Stimulated activated naive B cell treated with anti-CD40 and anti-IgM and Interleukin-4, amounts not matched to agents 10 μg/mL and 1 μg/mL and 100 μg/mL, for 72 hours (primary cell): Measurements from ENCODE around the gene GH1.
A peak's percentile ranks its signal among the peaks of the same experiment; 100 is the strongest.
"Not testable (repeated sequence)": the region's sequence is repeated elsewhere in the genome, so short reads cannot be mapped to it uniquely, and the experiment has no call there.

ENCODE experiments used
- ATAC-seq, 2 donors: fragments of 150-1000 bp; cut with Tn5 transposase; replicated peaks; 2 replicates each; pipeline ENCODE4 v1.10.0; 2021; ENCODE audit warnings: moderate library complexity in 1 of 2
- DNase-seq: peaks from one replicate; pipeline ENCODE4 v3.0.0; 2021
- H3K27ac Mint-ChIP-seq: one replicate; pipeline ENCODE4 v1.8.0; 2022; ENCODE audit warnings: mild to moderate bottlenecking, mixed read lengths
- H3K27me3 Mint-ChIP-seq, 2 donors: one replicate each; pipeline ENCODE4 v1.8.0; 2022; ENCODE audit warnings: mixed read lengths in 2 of 2
- H3K36me3 Mint-ChIP-seq, 2 donors: one replicate each; pipeline ENCODE4 v1.8.0; 2022; ENCODE audit warnings: mixed read lengths in 2 of 2, mild to moderate bottlenecking in 1 of 2
- H3K4me1 Mint-ChIP-seq, 2 donors: one replicate each; pipeline ENCODE4 v1.8.0; 2022; ENCODE audit warnings: mixed read lengths in 2 of 2, mild to moderate bottlenecking in 1 of 2
- H3K4me3 Mint-ChIP-seq, 2 donors: one replicate each; pipeline ENCODE4 v1.8.0; 2022; ENCODE audit warnings: mild to moderate bottlenecking in 2 of 2, mixed read lengths in 2 of 2, moderate library complexity in 1 of 2
- H3K9me3 Mint-ChIP-seq, 2 donors: one replicate each; pipeline ENCODE4 v1.8.0; 2022; ENCODE audit warnings: mixed read lengths in 2 of 2, mild to moderate bottlenecking in 1 of 2

Gene GH1

GRCh38 chr17:63925615-63926014 is 7.0 kb upstream of the GH1 start:
- no peaks in the 10 kb centered on the region for H3K9me3 Mint-ChIP-seq
- H3K4me3 Mint-ChIP-seq = peak overlapping the region; percentile 61 to 62
- peak overlapping the region; percentile 95 for H3K27ac Mint-ChIP-seq
- peak; percentile 80 for DNase-seq
- peaks cover 56 to 95% of the 10 kb centered on the region in 2 donors for H3K4me1 Mint-ChIP-seq
- H3K27me3 Mint-ChIP-seq = no peaks in the 10 kb centered on the region
- ATAC-seq = peak; percentile 61 to 71
- peaks cover 30 to 31% of the 10 kb centered on the region in 2 donors for H3K36me3 Mint-ChIP-seq

- peak; percentile 75 to 76 for ATAC-seq
Measured at GRCh38 chr17:63922402-63922801, 3.8 kb upstream of the GH1 start.

GRCh38 chr17:63920779-63921178 is 2.1 kb upstream of the GH1 start:
- not testable (repeated sequence) for H3K36me3 Mint-ChIP-seq, H3K27me3 Mint-ChIP-seq, H3K9me3 Mint-ChIP-seq
- DNase-seq (peak; percentile 82), ATAC-seq (peak; percentile 58 to 63)
- Mint-ChIP-seq H3K27ac (peak overlapping the region; percentile 87), H3K4me1 (peaks cover 55 to 78% of the 10 kb centered on the region in 2 donors), H3K4me3 (peak overlapping the region in 1 of 2 donors; percentile 55)

More at GRCh38 chr17:63922402-63922801, 3.8 kb upstream of the GH1 start:
- Mint-ChIP-seq H3K4me3 (peak overlapping the region; percentile 69 to 80), H3K27ac (peak overlapping the region; percentile 88), H3K4me1 (peaks cover 52 to 81% of the 10 kb centered on the region in 2 donors)
- not testable (repeated sequence) for H3K36me3 Mint-ChIP-seq, H3K27me3 Mint-ChIP-seq, H3K9me3 Mint-ChIP-seq
- DNase-seq = peak; percentile 70

GRCh38 chr17:63920050-63920449 is 1.4 kb upstream of the GH1 start:
- not testable (repeated sequence) for H3K27me3 Mint-ChIP-seq, H3K36me3 Mint-ChIP-seq, H3K9me3 Mint-ChIP-seq, ATAC-seq, DNase-seq
- Mint-ChIP-seq H3K4me1 (peaks cover 54 to 77% of the 10 kb centered on the region in 2 donors), H3K27ac (peak overlapping the region; percentile 49), H3K4me3 (peak overlapping the region in 1 of 2 donors; percentile 49)

GRCh38 chr17:63919311-63919723 is 678 bp upstream of the GH1 start:
- no peaks in the 10 kb centered on the region for H3K36me3 Mint-ChIP-seq
- DNase-seq = peak; percentile 79
- peak; percentile 48 to 51 for ATAC-seq
- peak overlapping the region; percentile 64 to 71 for H3K4me3 Mint-ChIP-seq
- H3K27me3 Mint-ChIP-seq = no peaks in the 10 kb centered on the region
- H3K9me3 Mint-ChIP-seq = no peaks in the 10 kb centered on the region
- peak overlapping the region; percentile 90 for H3K27ac Mint-ChIP-seq
- H3K4me1 Mint-ChIP-seq = peaks cover 55 to 76% of the 10 kb centered on the region in 2 donors

- no peaks in the 10 kb centered on the region for H3K27me3 Mint-ChIP-seq
Measured at GRCh38 chr17:63918305-63918704, 334 bp downstream of the GH1 start.

GRCh38 chr17:63917646-63918045 is 993 bp downstream of the GH1 start:
- ATAC-seq (no peak), DNase-seq (no peak)
- Mint-ChIP-seq H3K4me3 (no peak overlapping the region), H3K27ac (no peak overlapping the region), H3K9me3 (no peaks in the 10 kb centered on the region), H3K27me3 (no peaks in the 10 kb centered on the region), H3K36me3 (no peaks in the 10 kb centered on the region), H3K4me1 (peaks cover 60 to 76% of the 10 kb centered on the region in 2 donors)

More at GRCh38 chr17:63918305-63918704, 334 bp downstream of the GH1 start:
- Mint-ChIP-seq H3K27ac (no peak overlapping the region), H3K36me3 (no peaks in the 10 kb centered on the region), H3K9me3 (no peaks in the 10 kb centered on the region), H3K4me3 (no peak overlapping the region), H3K4me1 (peaks cover 58 to 76% of the 10 kb centered on the region in 2 donors)
- DNase-seq (no peak), ATAC-seq (no peak)

GRCh38 chr17:63917206-63917605 is 1.4 kb downstream of the GH1 start:
- not testable (repeated sequence) for DNase-seq, H3K4me3 Mint-ChIP-seq, H3K9me3 Mint-ChIP-seq, H3K27me3 Mint-ChIP-seq, H3K27ac Mint-ChIP-seq, ATAC-seq, H3K36me3 Mint-ChIP-seq
- H3K4me1 Mint-ChIP-seq = peaks cover 57 to 76% of the 10 kb centered on the region in 2 donors

- Mint-ChIP-seq H3K4me3 (no peak overlapping the region), H3K36me3 (no peaks in the 10 kb centered on the region), H3K4me1 (peaks cover 57 to 78% of the 10 kb centered on the region in 2 donors), H3K9me3 (no peaks in the 10 kb centered on the region), H3K27ac (no peak overlapping the region), H3K27me3 (no peaks in the 10 kb centered on the region)
- DNase-seq (no peak), ATAC-seq (no peak)
Measured at GRCh38 chr17:63916566-63917185, 2.0 kb downstream of the GH1 start.

GRCh38 chr17:63915753-63916152 is 2.9 kb downstream of the GH1 start:
- not testable (repeated sequence) for H3K27me3 Mint-ChIP-seq, DNase-seq, H3K36me3 Mint-ChIP-seq, H3K9me3 Mint-ChIP-seq
- Mint-ChIP-seq H3K4me3 (peak overlapping the region; percentile 58 to 67), H3K4me1 (peaks cover 57 to 76% of the 10 kb centered on the region in 2 donors), H3K27ac (peak overlapping the region; percentile 39)
- ATAC-seq = peak; percentile 66 to 74

GRCh38 chr17:63914471-63914870 is 4.2 kb downstream of the GH1 start:
- no peak for DNase-seq
- peaks cover 47 to 64% of the 10 kb centered on the region in 2 donors for H3K4me1 Mint-ChIP-seq
- no peak overlapping the region for H3K4me3 Mint-ChIP-seq
- no peaks in the 10 kb centered on the region for H3K36me3 Mint-ChIP-seq
- no peaks in the 10 kb centered on the region for H3K9me3 Mint-ChIP-seq
- no peak for ATAC-seq
- peak overlapping the region; percentile 59 for H3K27ac Mint-ChIP-seq
- no peaks in the 10 kb centered on the region for H3K27me3 Mint-ChIP-seq

GRCh38 chr17:63911657-63912100 is 7.0 kb downstream of the GH1 start:
- no peak for DNase-seq
- Mint-ChIP-seq H3K4me3 (no peak overlapping the region), H3K36me3 (no peaks in the 10 kb centered on the region), H3K4me1 (peaks cover 36 to 53% of the 10 kb centered on the region in 2 donors), H3K27me3 (no peaks in the 10 kb centered on the region), H3K9me3 (no peaks in the 10 kb centered on the region), H3K27ac (no peak overlapping the region)
- ATAC-seq = peak; percentile 42 to 48

- ATAC-seq = no peak
- Mint-ChIP-seq H3K4me3 (no peak within 1 kb of the TSS), H3K4me1 (peaks cover 31 to 47% of the 10 kb centered on the region in 2 donors), H3K36me3 (no peaks in the 10 kb centered on the region), H3K27me3 (no peaks in the 10 kb centered on the region), H3K27ac (no peak within 1 kb of the TSS), H3K9me3 (no peaks in the 10 kb centered on the region)
- DNase-seq = no peak
Measured at GRCh38 chr17:63911041-63911635, 7.5 kb downstream of the GH1 start, which contains the start of gene CSHL1. Gene CSHL1, minus strand, starts transcription at chr17:63911258. Its CDS starts 62 bp downstream, at chr17:63911196.

- no peaks in the 10 kb centered on the region for H3K36me3 Mint-ChIP-seq
- no peaks in the 10 kb centered on the region for H3K9me3 Mint-ChIP-seq
- no peak overlapping the region for H3K27ac Mint-ChIP-seq
- no peak overlapping the region for H3K4me3 Mint-ChIP-seq
- ATAC-seq (no peak), DNase-seq (no peak)
- peaks cover 23 to 37% of the 10 kb centered on the region in 2 donors for H3K4me1 Mint-ChIP-seq
- H3K27me3 Mint-ChIP-seq = no peaks in the 10 kb centered on the region
Measured at GRCh38 chr17:63910096-63910495, 8.5 kb downstream of the GH1 start.

GRCh38 chr17:63909586-63909985 is 9.1 kb downstream of the GH1 start:
- H3K4me3 Mint-ChIP-seq, H3K27ac Mint-ChIP-seq, H3K36me3 Mint-ChIP-seq, H3K9me3 Mint-ChIP-seq, ATAC-seq, H3K27me3 Mint-ChIP-seq, DNase-seq: not testable (repeated sequence)
- peaks cover 20 to 34% of the 10 kb centered on the region in 2 donors for H3K4me1 Mint-ChIP-seq
